Thyroid gland (tissue), 4 donors: Measurements from ENCODE around the gene ADSS1.
A peak's percentile ranks its signal among the peaks of the same experiment; 100 is the strongest.

Source experiments
- CTCF ChIP-seq, 6 experiments: fragments of 200-600 bp in 3 of 6; fragments of 450-650 bp in 3 of 6; sonication (generic) in 3 of 6; IDR thresholded peaks; one replicate each; pipeline ENCODE4 v1.5.1; 2016 to 2019; ENCODE audit warnings: antibody characterized with exemption in 6 of 6, mild to moderate bottlenecking in 2 of 6, inconsistent platforms in 1 of 6, moderate library complexity in 1 of 6
- POLR2A ChIP-seq, 2 donors: fragments of 450-650 bp; IDR thresholded peaks; one replicate each; pipeline ENCODE4 v1.6.1; 2017; ENCODE audit warnings: antibody characterized with exemption in 2 of 2, mild to moderate bottlenecking in 2 of 2, moderate library complexity in 1 of 2

GRCh38 chr14:104689881-104690711 is 33.9 kb upstream of the ADSS1 start:
- TF ChIP-seq CTCF (IDR thresholded peaks at IDR 0.05) (no peak), POLR2A (IDR thresholded peaks at IDR 0.05) (peak in 1 of 2 donors; percentile 21)
